WTC11 (cell line): ENCODE results near the gene AMBP. TPM values are rescaled to one million over a fixed set of nuclear protein-coding genes. Genes with fewer than 3 reads are reported as not detected.

Source experiments
- ARID4B ChIP-seq: sonication (generic); formaldehyde crosslinking; IDR thresholded peaks from 2 replicates; pipeline ENCODE4 v1.8.0; 2023; ENCODE audit warnings: missing genetic modification reagents, mild to moderate bottlenecking, borderline replicate concordance
- ATF6 ChIP-seq: sonication (generic); formaldehyde crosslinking; IDR thresholded peaks from 2 replicates; pipeline ENCODE4 v1.8.1; 2023; ENCODE audit warnings: mild to moderate bottlenecking, missing genetic modification reagents
- E2F4 ChIP-seq: sonication (generic); formaldehyde crosslinking; IDR thresholded peaks from 2 replicates; pipeline ENCODE4 v1.8.1; 2022; ENCODE audit warnings: low read depth, mild to moderate bottlenecking, moderate library complexity, missing genetic modification reagents, borderline replicate concordance
- EMX1 ChIP-seq: fragments of 250-450 bp; sonication (Bioruptor Pico); IDR thresholded peaks from 2 replicates; pipeline ENCODE4 v1.8.0; 2021; ENCODE audit warnings: mild to moderate bottlenecking
- ETV6 ChIP-seq: sonication (generic); formaldehyde crosslinking; IDR thresholded peaks from 2 replicates; pipeline ENCODE4 v1.8.1; 2022; ENCODE audit warnings: mild to moderate bottlenecking, missing genetic modification reagents
- JAZF1 ChIP-seq: fragments of 250-450 bp; sonication (Bioruptor Pico); IDR thresholded peaks from 2 replicates; pipeline ENCODE4 v1.9.0; 2021; ENCODE audit warnings: moderate library complexity, mild to moderate bottlenecking, inconsistent platforms
- MLX ChIP-seq: sonication (generic); formaldehyde crosslinking; IDR thresholded peaks from 2 replicates; pipeline ENCODE4 v1.8.1; 2023; ENCODE audit warnings: mild to moderate bottlenecking, missing genetic modification reagents, moderate library complexity
- NR2C2 ChIP-seq: sonication (generic); formaldehyde crosslinking; IDR thresholded peaks from 2 replicates; pipeline ENCODE4 v1.8.0; 2022; ENCODE audit warnings: mild to moderate bottlenecking, missing genetic modification reagents
- SOX15 ChIP-seq: fragments of 250-450 bp; sonication (Bioruptor Pico); IDR thresholded peaks from 2 replicates; pipeline ENCODE4 v1.9.0; 2021; ENCODE audit warnings: mild to moderate bottlenecking
- USF1 ChIP-seq: sonication (generic); formaldehyde crosslinking; IDR thresholded peaks from 2 replicates; pipeline ENCODE4 v1.8.0; 2022; ENCODE audit warnings: mild to moderate bottlenecking, missing genetic modification reagents
- ZNF121 ChIP-seq: sonication (generic); formaldehyde crosslinking; IDR thresholded peaks from 2 replicates; pipeline ENCODE4 v1.8.0; 2023; ENCODE audit warnings: missing genetic modification reagents
- ZNF138 ChIP-seq: sonication (generic); formaldehyde crosslinking; conservative IDR thresholded peaks from 2 replicates; pipeline ENCODE4 v1.8.1; 2022; ENCODE audit warnings: mild to moderate bottlenecking, moderate library complexity, missing genetic modification reagents
- ZNF317 ChIP-seq: sonication (generic); formaldehyde crosslinking; IDR thresholded peaks from 2 replicates; pipeline ENCODE4 v1.8.1; 2023; ENCODE audit warnings: low read depth, mild to moderate bottlenecking, moderate library complexity, missing genetic modification reagents, borderline replicate concordance
- ZSCAN18 ChIP-seq: fragments of 250-450 bp; sonication (Bioruptor Pico); IDR thresholded peaks from 2 replicates; pipeline ENCODE4 v2.1.2; 2022; ENCODE audit warnings: mild to moderate bottlenecking, moderate library complexity
- total RNA-seq: library from RNA; stranded (reverse); gene quantifications from 3 replicates; pipeline ENCODE4 v1.2.3, GENCODE V29; 2021

The AMBP gene
- total RNA-seq, 1 experiment from 2014 or later: 3.3 TPM

- TF ChIP-seq ATF6 (CRISPR knock-in tag): no peak
- TF ChIP-seq E2F4 (CRISPR knock-in tag): no peak
- TF ChIP-seq ZNF138 (CRISPR knock-in tag): no peak
- no peak for TF ChIP-seq ARID4B (CRISPR knock-in tag)
- TF ChIP-seq MLX (CRISPR knock-in tag): no peak
- no peak for TF ChIP-seq SOX15 (CRISPR knock-in tag)
- TF ChIP-seq ZSCAN18 (CRISPR knock-in tag): no peak
- no peak for TF ChIP-seq NR2C2
- TF ChIP-seq ETV6 (CRISPR knock-in tag): no peak
- no peak for TF ChIP-seq JAZF1 (CRISPR knock-in tag)
- TF ChIP-seq ZNF317 (CRISPR knock-in tag): no peak
- TF ChIP-seq EMX1 (CRISPR knock-in tag): no peak
- TF ChIP-seq ZNF121 (CRISPR knock-in tag): no peak
- no peak for TF ChIP-seq USF1 (CRISPR knock-in tag)
Observed at GRCh38 chr9:114121227-114122135, 43.4 kb upstream of the AMBP start (continued).
